B cell (primary cell): ENCODE data around the gene TMIE.

Experiments
- CTCF ChIP-seq: fragments of 200-600 bp; IDR thresholded peaks from one replicate; pipeline ENCODE4 v1.8.0; 2022; ENCODE audit warnings: antibody characterized with exemption, mild to moderate bottlenecking
- EZH2 ChIP-seq: IDR thresholded peaks from 2 replicates; pipeline ENCODE4 v1.6.1; 2012; ENCODE audit warnings: borderline replicate concordance, low read depth, mild to moderate bottlenecking, moderate library complexity, low read length; ENCODE audit not compliant: insufficient read depth, poor library complexity, severe bottlenecking

GRCh38 chr3:46742992-46743585 lies 41.9 kb downstream of the TMIE start:
- TF ChIP-seq CTCF = no peak
- no peak for TF ChIP-seq EZH2
